Fibroblast of pulmonary artery (primary cell): Measurements from ENCODE around the gene APRT.

Experiments
- DNase-seq: peaks from one replicate; pipeline ENCODE4 v3.0.0-alpha.2; 2010; ENCODE audit warnings: low read depth
- H3K4me3 ChIP-seq: replicated peaks from 2 replicates; pipeline ENCODE4 v1.5.1; 2011; ENCODE audit warnings: low read depth, mild to moderate bottlenecking, control low read depth, low read length, moderate library complexity
- CTCF ChIP-seq: IDR thresholded peaks from 2 replicates; pipeline ENCODE4 v1.5.1; 2011; ENCODE audit warnings: mild to moderate bottlenecking, control low read depth, low read length, inconsistent platforms; ENCODE audit errors: missing control alignments

The APRT gene

GRCh38 chr16:88817785-88818574, 6.3 kb upstream of the APRT start:
- no peak overlapping the region for H3K4me3 ChIP-seq
- no peak for DNase-seq
- no peak for TF ChIP-seq CTCF

- H3K4me3 ChIP-seq = no peak overlapping the region
- DNase-seq = no peak
- TF ChIP-seq CTCF = no peak
Observed at GRCh38 chr16:88816736-88817535, 5.2 kb upstream of the APRT start.

- no peak overlapping the region for H3K4me3 ChIP-seq
- DNase-seq = no peak
- peak; percentile 52 for TF ChIP-seq CTCF
Observed at GRCh38 chr16:88815901-88816589, 4.3 kb upstream of the APRT start.

- no peak for TF ChIP-seq CTCF
- no peak overlapping the region for H3K4me3 ChIP-seq
- no peak for DNase-seq
Observed at GRCh38 chr16:88815227-88815626, 3.5 kb upstream of the APRT start.

GRCh38 chr16:88814144-88814502, 2.4 kb upstream of the APRT start:
- TF ChIP-seq CTCF = no peak
- no peak for DNase-seq
- H3K4me3 ChIP-seq = no peak overlapping the region

GRCh38 chr16:88813269-88814143, 1.8 kb upstream of the APRT start:
- no peak for TF ChIP-seq CTCF
- H3K4me3 ChIP-seq = no peak overlapping the region
- DNase-seq = no peak
